Islet of Langerhans (tissue), 1 donor: ENCODE measurements around the gene CASP1.
"Not testable (repeated sequence)": the region's sequence is repeated elsewhere in the genome, so short reads cannot be mapped to it uniquely, and the experiment has no call there.

Source experiments
- FAIRE-seq: peaks from one replicate; lab custom pipeline; 2011; peaks lifted over from hg19 to GRCh38; lab: Jason Lieb, UNC

CASP1 gene

DNA sequence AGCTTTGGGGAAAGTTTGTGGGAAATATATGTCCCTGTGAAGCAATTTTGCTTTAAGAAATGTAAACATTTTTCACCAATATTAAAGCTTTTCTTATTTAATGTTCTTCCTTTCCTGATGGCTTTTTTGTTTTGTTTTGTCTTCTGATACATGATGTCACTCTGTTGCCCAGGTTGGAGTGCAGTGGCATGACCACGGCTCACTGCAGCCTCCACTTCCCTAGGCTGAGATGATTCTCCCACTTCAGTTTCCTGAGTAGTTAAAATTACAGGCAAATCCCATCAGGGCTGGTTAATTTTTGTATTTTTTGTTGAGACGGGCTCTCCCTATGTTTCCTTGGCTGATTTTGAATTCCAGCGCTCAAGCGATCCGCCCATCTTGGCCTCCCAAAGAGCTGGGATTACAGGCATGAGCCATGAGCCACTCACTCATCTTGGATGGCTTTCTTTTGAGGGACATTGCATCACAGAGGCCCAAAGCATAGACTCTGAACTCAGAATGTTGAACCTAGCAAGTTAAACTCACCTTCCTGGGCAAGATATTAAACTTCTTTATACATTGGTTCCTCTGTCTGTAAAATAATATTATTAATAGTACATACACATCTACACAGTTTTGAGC, 10.8 kb upstream of the CASP1 start:
- no peak for FAIRE-seq

DNA sequence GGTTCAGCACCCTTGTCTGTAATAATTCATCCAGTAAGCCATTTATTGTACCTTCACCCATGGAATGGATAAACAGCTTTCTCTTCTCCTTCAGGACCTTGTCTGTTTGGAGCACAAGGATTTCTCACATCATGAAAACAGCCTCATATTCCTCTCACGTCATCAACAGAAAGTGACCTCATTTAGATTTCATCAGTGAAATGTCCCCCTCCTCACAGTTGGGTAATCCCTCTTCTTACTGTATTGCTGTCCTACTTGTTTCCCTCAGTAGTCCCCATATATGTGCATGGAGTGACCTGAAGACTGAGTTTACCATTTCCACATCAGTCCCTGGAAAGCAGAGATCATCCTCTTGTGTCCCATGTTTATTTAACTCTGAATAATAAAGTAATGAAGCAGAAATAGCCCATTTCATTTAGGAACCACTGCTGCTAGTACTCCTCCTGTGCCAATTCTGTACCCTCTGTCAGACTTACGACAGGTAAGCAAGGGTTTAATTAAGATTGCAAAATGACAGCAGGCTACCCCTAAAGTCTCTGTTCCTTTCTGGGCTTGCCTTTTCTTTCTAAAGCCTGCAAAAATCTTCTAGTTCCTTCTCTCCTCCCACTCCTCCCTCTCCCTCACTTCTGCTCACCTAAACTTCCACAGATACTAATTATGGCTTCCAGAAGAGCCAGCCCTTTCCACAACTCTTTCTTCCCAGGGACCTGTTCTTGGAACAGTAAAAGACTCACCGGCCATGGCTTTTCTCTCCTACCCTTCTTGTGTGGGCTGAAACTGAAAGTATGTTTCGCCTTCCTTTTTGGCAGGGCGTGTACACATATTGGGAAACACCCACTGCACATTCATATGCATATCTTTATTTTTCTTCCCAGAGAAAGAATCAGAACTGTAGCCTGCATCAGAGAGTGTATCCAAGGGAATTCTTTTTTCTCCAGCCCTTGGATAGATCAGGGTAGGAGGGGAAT, 9.9 kb upstream of the CASP1 start, which contains the start of gene CARD16:
Gene CARD16 (minus strand): TSS at position 779 of the 968 bp plus-strand sequence. CDS start 38 bp downstream, at position 741.
- not testable (repeated sequence) for FAIRE-seq

DNA sequence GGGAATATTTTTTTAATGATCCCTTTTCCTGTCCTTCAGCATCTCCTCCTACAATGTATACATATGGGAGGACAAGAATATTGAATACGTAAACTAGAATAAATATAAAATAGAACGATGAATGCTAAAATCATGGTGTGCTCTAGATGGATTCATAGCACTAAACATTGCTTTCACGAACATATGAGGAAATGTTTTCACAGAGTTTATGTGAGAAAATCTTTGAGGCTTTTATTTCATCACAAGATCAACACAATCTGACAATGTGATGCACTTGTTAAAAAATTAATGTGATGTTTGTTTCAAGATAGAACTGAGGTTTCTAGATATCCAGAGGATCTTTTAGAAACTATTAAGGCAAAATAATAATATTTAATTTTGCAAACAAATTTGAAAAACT, 7.2 kb upstream of the CASP1 start:
- no peak for FAIRE-seq

DNA sequence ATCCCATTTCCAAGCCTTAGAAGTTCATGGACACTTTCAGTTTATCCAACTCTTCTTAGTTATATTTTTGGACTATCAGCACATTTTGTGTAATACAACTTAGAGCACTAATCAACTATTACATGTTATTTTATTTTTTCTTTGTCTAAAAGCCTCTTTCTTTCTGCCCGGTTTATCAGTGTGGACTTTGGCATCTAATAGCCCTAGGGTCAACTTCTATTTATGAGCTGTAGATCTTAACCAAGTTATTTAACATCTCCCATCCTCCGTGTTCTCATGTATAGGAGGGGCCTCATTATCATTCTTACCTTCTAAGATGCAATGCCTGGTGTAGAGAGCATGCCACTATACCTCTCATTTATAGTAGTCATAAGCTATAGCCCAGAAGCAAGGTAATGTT, 5.8 kb upstream of the CASP1 start:
- no peak for FAIRE-seq

DNA sequence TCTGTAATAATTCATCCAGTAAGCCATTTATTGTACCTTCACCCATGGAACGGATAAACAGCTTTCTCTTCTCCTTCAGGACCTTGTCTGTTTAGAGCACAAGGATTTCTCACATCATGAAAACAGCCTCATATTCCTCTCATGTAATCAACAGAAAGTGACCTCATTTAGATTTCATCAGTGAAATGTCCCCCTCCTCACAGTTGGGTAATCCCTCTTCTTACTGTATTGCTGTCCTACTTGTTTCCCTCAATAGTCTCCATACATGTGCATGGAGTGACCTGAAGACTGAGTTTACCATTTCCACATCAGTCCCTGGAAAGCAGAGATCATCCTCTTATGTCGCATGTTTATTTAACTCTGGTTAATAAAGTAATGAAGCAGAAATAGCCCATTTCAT, 556 bp downstream of the CASP1 start:
- not testable (repeated sequence) for FAIRE-seq

DNA sequence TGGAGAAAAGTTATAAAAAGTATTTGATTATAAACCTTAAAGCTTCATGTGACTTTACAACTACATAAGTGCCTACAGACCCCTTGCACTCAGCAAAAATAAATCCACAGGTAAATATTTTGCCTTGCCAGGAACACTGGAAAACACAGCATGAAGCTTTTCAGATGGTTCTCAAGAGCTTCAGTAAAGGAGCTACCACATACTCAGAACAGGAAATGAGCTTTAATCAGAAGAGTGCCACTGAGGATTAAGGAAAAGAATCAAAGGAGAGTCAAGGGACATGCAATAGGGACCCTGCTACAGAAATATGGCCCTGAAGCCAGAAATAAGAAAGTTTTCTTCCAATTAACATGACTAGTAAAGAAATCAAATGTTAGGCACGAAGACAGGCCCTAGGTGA, 1.2 kb downstream of the CASP1 start:
- FAIRE-seq = no peak

DNA sequence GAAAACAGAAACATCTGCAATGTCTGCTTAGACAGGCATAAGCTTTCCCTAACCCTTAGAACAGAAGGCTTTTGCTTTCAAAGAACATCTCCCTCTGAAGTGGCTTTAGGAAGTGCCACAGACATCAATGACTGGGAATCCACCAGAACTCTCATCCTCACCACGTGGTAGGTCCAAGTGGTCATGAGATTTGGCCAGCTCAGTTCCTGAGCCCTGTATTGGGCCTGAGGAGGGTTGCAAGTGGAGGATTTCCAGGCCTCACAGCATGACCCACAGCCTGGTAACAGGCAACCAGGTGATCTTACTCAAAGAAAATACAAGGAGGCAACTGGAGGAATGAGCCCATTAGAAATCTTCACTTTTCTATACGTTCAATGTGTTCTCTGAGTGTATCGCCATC, 1.6 kb downstream of the CASP1 start:
- no peak for FAIRE-seq

DNA sequence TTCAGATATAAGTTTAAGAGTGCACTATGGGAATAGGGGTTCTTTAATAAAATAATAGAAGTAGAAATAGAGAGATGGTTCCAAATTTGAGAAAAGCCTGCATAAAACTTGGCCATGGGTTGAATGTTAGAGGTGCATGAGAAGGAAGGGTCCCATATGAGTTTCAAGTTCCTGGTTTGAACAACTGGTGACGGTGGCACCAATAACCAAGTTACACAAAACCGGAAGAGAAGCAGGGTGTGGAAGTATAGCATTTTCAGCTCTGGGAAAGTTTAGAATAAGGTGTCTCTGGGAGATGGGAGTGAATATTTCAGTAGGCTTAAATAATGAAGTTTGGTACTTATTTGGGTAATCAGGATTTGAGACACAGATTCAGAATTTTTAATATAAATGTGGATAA, 2.4 kb downstream of the CASP1 start:
- no peak for FAIRE-seq

DNA sequence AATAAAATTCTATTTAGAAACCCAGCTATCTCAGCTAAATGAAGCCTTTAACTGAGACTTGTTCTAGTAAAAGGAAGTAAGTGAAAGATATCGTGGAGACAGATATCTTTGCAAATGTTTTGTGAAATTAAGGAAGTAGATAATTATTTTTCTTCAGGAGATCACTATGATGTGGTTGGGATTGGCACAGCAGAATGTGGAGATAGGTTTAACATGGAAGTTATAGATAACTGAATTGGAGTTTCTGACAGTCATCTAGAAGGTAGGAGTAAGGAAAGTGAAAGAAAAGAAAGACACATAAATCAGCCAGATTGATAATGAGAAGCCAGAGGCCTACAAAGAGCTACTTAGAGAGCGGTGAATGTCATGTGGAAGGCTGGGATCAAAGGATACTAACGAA, 7.3 kb downstream of the CASP1 start:
- FAIRE-seq = no peak

DNA sequence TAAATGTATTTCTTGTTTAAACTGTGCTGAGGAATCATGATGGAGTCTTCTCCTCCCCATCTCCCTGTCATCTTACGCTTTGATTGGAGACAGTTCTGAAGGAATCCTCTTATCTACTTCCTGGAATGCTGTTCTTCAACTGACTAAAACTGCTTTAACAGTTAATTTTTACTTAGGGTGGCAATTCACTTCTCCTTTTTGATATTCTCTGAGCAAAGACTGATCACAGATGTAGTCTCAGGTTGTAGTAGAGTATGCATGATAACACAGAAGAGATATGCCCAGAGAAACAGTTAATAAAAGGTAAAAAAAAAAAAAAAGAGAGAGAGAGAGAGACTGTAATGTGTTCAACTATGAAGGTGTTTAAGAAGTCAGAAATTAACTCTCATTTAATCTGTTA, 10.6 kb downstream of the CASP1 start:
- no peak for FAIRE-seq

DNA sequence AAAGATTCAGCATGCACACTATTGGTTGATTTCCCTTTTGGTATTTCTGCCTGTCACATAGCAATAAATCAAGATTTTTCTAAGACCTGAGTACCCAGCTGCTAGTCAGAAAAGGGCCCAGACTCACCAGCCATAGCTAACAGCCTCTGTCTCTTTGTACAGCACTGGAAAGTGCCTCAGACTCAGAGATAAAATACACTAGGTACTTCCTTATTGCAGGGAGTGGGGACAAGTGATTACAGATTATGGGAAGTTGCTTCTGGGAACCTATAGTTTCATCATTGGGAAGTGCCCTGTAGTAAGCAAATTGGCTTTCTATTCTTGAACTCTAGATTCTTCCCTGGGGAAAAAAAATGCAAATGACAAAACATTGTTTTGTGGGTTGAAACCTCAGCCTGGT, 11.9 kb downstream of the CASP1 start, which contains the start of gene CASP5:
Gene CASP5 (minus strand): TSS at position 166 of the 400 bp plus-strand sequence. CDS start 32 bp downstream, at position 134.
- FAIRE-seq = no peak

DNA sequence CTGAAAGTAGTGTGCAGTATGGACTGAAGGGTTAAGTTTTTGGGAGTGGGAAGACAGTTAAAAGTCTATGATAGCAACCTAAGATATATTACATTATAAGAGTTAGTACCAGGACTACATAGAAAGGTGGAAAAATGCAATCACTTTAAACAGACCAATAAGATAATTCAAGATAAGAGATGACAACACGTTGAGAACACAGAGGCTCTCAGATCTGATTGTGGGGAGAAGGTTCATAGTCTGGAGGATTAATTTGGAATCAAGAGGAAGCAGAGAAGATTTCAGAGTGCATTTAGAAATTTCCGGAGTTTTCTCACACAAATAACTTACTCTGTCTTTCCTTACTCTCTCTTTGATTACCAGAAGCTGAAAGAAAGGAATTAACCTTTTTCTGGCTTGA, 12.4 kb downstream of the CASP1 start:
- no peak for FAIRE-seq

DNA sequence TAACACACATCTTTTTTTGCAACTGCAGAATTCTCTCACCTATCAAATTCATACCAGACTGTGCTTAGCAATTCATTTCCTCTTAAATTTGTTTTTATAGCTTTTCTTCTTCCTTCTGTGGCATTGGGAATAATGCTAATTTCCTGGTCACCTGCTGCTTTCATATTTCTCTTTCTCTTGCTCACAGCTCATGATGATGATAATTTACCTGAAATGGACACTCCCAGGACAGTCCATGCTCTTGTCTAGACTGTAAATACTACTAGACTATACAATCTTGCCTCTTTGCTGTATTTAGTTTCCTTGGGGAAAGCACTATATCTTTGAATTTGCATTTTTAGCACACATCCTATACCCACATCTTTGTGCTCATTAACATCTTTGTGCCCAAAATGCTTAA, 27.5 kb downstream of the CASP1 start:
- FAIRE-seq = no peak

DNA sequence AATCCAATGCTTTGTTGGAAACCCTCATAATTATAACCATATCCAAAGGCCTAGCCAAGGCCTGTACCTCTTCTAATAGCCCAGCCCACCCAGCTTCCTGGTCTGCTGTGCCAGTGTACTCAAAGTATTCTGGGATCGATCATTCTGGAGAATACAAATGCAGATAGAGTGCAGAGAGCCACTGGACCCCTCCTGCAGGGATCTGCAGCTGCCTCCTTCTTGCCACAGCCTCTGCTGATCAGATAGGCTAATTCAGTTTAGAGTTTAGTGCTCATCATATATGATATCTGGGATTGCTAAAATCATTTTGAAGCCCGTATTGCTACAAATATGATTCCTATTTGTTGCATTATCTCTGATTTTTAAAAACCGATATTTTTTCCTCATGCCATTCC, 29.5 kb downstream of the CASP1 start:
- no peak for FAIRE-seq

DNA sequence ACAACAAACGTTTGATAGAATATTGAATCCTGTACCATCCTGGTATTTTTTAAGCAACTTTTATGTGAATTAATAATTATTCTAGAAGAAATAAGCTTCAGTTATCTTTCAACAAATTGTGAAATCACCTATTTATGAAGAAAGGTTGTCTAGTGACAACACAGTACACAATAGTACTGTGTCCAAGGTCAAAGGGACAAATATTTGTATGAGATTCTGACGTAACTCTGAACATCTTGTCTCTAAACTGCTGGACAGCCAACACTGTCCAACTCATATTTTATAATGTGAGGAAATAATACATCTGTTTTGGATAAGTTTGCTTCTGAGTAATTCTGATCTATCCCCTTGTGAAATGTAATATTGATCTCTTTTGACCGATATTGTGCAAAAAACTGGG, 30.9 kb downstream of the CASP1 start:
- peak; percentile 49 for FAIRE-seq

DNA sequence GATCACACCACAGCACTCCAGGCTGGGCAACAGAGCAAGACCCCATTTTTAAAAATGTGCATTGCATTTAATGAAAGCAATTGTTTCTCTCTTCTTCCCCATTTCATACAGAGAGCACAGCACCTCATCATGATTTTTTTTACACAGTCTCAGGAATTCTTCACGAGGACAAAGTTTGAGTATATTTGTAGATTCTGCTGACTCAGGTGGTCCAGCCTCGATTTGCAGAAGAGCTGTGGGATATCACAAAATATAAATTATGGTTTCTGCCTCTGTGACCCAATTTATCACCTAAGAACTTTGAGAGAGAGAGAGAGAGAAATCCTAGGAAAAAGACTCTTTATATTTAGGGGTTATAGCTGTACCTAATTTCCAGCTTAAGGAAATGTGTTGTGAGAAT, 31.8 kb downstream of the CASP1 start:
- no peak for FAIRE-seq

DNA sequence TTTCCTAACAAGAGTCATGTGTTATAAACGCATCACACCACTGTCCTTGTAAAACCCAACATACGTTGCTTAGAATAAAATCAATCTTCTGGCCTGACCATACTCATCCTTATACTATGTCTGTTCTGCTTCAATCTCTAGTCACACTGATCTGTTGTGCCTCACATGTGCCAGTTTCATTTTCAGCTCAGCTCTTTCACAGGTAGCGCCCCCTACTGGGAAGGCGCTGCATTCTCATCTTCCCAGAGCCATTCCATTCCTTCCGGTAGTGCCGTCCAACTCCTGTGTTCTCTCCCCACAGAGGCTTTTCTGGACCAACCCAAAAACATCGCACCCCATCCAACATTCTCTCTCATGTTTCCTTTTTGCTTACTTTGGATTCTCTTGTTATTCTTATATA, 34.1 kb downstream of the CASP1 start:
- no peak for FAIRE-seq

DNA sequence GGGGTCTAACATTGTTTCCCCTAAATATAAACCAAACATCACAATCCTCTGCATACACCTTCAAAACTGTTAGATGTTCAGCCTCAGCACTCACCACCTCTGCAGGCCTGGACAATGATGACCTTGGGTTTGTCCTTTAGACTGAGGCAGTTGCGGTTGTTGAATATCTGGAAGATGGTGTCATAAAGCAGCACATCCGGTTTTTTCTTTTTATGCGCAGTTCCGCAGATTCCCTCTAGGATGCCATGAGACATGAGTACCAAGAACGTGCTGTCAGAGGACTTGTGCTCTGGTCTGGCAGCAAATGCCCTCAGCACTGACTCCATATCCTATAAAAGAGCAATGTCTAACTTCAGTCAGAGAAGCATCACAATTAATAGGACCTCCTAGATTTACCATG, 34.8 kb downstream of the CASP1 start:
- no peak for FAIRE-seq

DNA sequence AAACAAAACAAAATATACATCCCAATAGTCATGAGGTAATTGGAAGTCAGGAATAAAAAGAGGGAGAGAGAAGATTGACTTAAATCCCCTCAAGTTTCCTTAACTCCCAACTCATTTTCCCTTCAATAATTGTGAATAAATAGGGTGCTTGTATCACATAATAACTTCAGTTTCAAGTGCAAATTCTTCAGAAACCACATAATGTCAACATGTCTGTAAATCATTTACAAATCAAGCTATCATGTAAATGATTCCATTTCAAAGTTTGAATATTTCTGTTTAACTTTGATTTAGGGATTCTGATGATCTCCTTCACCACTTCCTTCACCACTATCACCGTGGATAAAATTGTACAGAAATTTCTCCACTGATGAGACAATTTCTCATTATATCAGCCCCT, 35.2 kb downstream of the CASP1 start:
- FAIRE-seq = no peak

DNA sequence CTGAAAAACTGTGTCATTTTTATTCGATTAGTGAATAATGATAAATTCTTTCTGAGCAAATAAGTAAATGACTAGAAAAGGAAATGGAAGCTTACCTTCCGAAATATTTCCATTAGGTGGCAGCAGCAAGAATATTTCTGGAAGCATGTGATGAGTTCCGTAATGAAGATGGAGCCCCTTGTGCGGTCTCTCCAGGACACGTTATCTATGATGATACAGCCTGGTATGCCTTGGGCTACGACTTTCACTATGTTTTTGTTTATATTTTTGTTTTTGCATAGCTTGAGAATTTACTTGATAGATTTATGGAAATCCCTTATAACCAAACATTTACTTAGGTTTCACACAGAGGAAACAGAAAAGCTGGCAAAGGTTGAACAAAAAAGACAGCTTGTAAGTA, 37.7 kb downstream of the CASP1 start:
- no peak for FAIRE-seq

DNA sequence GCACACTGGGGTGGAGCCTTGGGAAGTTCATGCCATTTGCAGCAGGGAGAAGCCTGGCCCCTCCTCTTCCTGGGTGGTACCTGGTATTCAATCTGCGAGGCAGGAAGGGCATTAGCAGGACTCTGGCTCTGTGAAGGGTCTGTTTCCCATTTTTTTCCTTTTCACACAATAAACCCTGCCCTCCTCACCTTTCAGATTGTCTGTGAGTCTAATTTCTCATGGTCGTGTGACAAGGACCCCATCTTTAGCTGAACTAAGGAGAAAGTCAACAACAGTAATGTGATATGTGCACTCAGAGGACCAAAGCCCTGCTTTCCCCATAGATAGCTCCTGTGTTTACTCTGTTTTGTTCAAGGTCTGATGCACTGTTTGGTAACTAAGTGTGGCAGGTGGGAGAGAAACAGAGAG, 39.9 kb downstream of the CASP1 start:
- no peak for FAIRE-seq

DNA sequence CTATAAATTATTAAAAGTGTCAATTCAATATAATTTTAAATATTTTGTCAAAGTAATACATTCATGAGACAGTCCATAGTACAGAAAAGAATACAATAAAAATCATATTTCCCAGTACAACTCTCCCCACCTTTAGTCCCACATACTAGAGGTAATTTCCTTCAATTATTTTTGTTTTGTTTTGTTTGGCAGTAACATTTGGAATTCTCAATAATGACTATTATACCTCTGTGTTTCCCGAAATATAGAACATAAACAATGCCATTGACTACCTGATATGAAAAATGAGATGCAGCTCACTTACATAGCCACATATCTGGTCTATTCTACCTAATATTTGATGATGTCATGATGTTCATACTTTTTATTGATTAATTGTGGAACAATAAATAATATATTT, 42.2 kb downstream of the CASP1 start:
- no peak for FAIRE-seq

DNA sequence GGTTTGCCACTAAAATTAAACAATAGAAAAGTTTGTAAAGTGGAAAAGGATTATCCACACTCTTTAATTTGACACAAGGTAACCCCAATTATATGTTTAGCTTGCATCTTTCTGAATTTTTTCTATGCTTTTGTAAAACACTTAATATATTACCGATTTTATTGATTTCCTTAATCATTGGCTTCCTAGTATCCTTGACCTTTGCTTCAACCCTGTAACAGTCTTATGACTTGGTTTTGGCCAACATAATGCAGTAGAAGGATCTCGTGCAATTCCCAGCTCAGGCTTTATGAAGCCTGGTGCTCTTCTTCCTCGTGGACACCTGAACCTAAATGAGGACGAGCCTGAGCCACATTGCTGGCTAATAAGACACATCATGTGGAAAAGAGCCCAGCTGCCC, 43.0 kb downstream of the CASP1 start:
- FAIRE-seq = no peak

DNA sequence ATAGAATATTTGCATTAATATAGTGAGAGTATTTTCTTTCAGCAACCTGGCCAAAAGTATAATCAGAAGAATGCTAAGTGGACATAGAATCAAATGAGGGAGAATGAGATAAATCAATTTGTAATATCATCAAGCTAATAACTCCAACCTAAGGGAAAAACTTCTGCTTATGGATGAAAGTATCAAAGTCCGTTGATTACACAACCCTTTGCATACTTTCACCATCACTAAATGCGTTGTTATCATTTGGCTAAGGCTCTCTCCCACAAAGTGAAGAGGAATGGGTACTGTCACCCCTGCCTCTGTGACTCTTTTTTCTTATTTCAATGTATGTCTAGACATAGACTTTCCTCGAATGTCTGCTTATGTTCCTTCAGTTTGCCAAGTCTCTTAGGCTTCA, 50.1 kb downstream of the CASP1 start:
- no peak for FAIRE-seq
